Fibroblast of peridontal ligament (primary cell): ENCODE data around the gene IKZF4.
A peak's percentile ranks its signal among the peaks of the same experiment; 100 is the strongest.
"Not testable (repeated sequence)": the region's sequence is repeated elsewhere in the genome, so short reads cannot be mapped to it uniquely, and the experiment has no call there.

Experiments
- DNase-seq: peaks from one replicate; pipeline ENCODE4 v3.0.0-alpha.2; 2010; ENCODE audit errors: extremely low read depth

The IKZF4 gene

GRCh38 chr12:55999522-55999921 is 21.3 kb upstream of the IKZF4 start:
- not testable (repeated sequence) for DNase-seq

GRCh38 chr12:55999999-56000540 is 20.8 kb upstream of the IKZF4 start:
- not testable (repeated sequence) for DNase-seq

GRCh38 chr12:56001487-56002100 is 19.2 kb upstream of the IKZF4 start:
- DNase-seq = no peak

GRCh38 chr12:56003376-56003775 is 17.5 kb upstream of the IKZF4 start:
- not testable (repeated sequence) for DNase-seq

GRCh38 chr12:56004211-56004610 is 16.6 kb upstream of the IKZF4 start:
- no peak for DNase-seq

DNA sequence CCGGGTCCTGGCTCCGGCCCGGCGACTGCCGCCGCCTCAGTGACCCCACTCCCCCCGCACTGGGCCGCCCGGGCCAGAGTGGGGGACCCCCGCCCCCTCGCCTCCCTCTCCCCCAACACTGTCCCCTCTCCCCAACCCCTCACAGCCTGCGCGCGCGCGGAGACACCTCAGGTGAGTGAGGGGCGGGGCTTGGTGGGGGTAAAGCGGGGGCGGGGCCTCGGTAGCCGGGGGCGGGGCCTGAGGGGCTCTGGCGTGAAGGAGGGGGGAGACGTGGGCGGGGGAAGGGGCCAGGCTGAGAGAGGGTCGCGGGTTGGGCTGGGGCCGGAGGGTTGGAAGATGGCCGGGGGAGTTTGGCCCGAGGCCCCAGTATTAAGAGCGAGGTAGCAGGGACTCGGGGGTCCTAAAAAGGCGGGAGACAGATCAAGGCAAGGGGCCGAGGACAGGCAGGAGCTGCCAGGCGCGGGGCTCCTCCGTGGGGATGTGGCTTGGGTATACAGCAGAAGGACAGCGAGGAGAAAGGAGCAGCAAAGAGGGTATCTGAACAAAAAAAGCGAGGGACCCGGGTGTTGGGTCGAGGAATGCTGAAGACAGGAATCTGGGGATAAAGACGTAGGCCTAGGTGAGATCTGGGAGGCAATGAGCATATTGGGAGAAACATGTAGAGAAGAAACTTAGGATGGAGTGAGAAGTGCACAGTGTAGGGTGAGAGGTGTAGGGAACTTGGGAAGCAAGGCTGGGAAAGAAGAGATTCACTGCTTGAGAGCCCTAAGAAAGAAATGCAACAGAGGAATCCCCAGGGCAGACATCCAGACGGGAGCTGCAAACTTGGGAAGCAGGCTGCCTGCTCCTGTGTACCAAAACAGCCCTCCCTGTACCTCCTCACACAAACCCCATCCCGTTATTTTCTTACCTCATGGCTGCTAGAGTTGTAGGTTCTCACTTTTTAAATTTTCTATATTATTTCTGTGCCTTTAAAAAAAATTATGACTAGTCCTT is 13.0 kb upstream of the IKZF4 start:
- peak; percentile 29 for DNase-seq

DNA sequence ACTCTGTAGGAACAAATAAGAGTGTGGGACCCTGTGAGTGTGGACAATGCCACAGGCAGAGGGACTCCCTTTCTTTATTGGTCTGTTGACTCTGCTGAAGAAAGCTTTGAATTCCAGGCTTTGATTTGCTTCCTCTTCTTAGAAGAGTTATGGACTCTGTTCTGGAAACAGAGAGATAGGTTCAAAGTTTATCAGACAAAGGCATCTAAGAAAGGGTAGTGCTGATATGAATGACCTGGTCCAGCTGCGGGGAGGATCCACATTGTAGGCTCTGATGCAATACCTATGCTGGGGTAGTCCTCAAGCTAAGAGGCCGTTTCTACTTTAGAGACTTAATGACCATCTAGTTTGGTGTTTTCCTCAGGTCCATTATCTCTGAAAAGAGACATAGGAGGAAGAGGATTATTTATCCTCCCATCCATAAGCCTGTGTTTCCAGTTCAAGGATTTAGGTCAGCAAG is 10.7 kb upstream of the IKZF4 start:
- no peak for DNase-seq

GRCh38 chr12:56011509-56012090 is 9.2 kb upstream of the IKZF4 start:
- no peak for DNase-seq

DNA sequence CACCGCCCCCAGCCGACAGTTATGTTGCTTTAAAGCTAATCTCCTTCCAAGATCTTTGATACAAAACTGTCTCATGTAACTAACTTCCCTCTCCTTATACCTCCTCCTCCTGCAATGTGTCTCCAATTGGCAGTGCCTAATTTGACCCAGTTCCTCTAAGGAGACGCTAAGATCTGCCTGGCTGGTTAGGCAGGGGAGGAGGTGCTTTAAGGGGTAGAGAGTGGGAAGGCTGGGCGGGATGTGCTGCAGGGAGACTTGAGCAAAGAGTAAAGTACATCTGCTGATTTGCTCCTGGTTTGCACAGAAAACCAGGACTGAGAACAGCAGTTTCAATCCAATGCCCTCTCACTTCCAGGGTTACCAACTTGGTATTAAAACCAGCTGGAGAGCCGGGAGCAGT is 7.4 kb upstream of the IKZF4 start:
- DNase-seq = no peak

DNA sequence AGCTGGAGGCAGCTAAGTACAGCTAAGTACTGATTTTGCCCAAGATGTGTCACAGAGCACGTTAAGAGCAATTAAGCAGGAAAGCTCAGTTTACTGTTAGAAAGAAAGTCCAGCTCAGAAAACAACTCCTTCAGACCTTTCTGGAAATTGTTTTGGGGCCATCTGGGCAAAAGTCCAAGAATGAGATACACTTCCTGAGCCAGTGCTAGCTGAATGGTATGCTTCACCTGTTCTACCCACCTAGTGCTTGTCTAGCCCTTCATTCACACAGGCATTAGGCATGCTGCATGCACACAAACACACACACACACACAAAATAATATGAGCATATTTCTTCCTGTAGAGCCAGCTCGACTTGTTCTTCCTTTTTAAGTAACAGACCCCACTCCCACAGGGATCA is 6.6 kb upstream of the IKZF4 start:
- no peak for DNase-seq

DNA sequence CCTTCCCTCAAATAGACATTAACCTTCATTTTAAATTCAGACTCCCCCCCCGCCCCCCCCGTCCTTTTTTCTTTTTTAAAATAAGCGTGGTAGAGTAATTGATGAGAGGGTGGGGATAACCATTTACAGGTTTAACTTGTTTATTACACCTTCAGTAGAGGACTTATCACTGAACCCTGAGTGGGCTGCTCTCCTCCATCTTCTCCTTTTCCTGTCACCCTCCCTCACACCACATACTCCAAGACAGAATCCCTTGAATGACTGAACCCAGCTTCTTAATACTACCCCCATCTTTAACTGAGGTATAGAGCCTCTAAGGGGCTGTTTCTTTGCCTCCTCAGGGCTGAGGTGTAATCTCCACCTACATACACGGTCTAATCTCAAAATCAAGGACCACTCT is 3.7 kb upstream of the IKZF4 start:
- no peak for DNase-seq

DNA sequence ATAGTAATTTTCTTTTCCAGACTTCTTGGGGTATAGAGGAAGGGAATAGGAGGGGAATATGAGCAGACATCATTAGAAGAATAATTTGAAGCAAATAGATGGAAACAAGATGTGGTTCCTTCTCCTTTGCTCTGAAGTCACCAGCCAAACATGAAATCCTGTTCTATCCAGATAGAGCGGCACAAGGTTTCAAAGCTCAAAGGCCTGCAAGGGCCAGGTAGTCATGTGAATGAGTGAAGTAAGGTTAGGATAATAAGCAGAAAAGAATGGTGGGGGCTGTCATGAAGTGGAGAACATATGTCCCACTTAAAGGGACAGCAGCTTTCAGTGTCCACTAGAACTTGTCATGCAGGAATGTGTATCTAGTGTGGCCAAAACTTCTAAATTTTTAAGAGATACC is 2.5 kb upstream of the IKZF4 start:
- DNase-seq = no peak

DNA sequence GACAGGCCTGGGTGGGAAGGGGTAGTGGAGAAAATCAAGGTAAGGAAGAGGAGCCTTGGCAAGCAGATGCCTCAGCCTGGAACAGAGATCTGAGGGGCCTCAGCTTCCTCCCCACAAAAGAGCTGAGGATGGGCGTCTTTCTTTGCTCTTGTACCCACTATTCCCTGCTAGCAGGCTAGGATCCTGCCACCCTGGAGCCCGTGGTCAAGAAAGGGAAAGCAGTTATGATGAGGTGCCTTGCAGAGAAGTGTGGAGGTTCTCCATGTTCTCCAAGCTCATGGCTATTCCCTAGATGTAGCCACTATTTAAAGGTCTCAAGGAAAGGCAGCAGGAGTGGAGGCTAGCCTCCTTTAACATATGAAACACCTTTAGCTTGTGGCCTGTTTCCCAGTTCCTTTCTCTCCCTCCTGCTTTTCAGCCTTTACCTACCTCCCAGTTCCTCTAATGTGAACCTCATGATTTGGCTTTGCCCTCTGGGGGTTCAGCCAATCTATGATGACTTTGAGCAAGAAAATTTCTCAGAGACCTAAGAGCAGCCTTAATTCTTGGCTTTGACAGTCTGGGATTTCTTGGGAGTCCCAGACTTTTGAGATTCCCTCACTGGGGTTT is 1.1 kb downstream of the IKZF4 start:
- peak; percentile 17 for DNase-seq

DNA sequence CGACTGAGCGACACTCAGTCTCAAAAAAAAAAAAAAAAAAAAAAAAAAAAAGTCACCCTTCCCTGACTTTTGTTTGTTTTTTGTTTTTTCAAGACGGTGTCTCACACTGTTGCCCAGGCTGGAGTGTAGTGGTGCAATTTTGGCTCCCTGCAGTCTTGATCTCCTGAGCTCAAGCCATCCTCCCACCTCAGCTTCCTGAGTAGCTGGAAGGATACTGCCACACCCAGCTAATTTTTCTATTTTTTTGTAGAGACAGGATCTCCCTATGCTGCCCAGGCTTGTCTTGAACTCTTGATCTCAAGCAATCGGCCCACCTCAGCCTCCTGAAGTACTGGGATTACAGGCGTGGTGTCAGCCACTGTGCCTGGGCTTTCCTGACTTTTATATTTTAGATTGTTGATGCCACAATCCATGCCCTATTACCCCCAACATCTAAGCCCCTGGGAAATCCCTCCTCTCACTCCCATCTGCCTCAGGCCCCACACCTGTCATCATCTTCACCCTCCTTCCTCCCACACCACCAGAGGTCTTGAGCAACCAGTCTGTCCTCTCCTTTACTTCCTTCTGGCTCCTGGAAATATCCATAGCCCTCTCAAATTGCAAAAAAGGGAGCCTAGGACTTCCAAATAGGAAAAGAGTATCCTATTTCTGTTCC is 7.8 kb downstream of the IKZF4 start:
- DNase-seq = no peak

- peak; percentile 77 for DNase-seq
Observed at GRCh38 chr12:56029166-56029519, 8.3 kb downstream of the IKZF4 start.

GRCh38 chr12:56029666-56030293 is 8.9 kb downstream of the IKZF4 start:
- DNase-seq = peak; percentile 79

GRCh38 chr12:56031987-56032386 is 11.1 kb downstream of the IKZF4 start:
- no peak for DNase-seq

- DNase-seq = no peak
Observed at GRCh38 chr12:56034586-56035332, 13.9 kb downstream of the IKZF4 start.

- no peak for DNase-seq
Observed at GRCh38 chr12:56037161-56037560, 16.3 kb downstream of the IKZF4 start.

DNA sequence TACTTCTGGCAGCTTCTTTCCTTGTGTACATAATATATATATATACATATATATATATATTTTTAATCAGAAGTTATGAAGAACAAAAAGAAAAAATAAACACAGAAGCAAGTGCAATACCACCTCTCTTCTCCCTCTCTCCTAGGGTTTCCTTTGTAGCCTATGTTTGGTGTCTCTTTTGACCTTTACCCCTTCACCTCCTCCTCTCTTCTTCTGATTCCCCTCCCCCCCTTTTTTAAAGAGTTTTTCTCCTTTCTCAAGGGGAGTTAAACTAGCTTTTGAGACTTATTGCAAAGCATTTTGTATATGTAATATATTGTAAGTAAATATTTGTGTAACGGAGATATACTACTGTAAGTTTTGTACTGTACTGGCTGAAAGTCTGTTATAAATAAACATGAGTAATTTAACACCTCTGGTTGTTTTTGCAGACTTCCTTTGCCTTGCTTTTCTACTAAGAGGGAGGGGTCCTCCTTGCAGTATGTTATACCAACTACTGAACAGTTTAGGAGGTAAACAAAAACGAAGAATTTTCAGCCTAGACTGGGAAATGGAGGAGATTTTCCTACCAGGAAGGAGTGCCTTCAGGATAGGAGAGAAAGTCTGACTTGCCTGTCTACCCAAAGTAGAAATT is 17.3 kb downstream of the IKZF4 start:
- DNase-seq = no peak
